H9 (cell line): Measurements from ENCODE around the gene ALX3. TPM values are rescaled to one million over a fixed set of nuclear protein-coding genes. Genes with fewer than 3 reads are reported as not detected.

Experiments
- DNase-seq: peaks from one replicate; pipeline ENCODE4 v3.0.0-alpha.2; 2017
- H2AFZ ChIP-seq: one replicate; pipeline ENCODE4 v1.6.1; 2013; ENCODE audit warnings: mild to moderate bottlenecking, low read length, control low read depth, moderate library complexity
- H2AK5ac ChIP-seq: 2 replicates; pipeline ENCODE4 v1.6.1; 2013; ENCODE audit warnings: low read length, control low read depth, mixed read lengths; ENCODE audit not compliant: insufficient read length
- H2BK120ac ChIP-seq: one replicate; pipeline ENCODE4 v1.6.1; 2013; ENCODE audit warnings: low read depth, mild to moderate bottlenecking, low read length, control low read depth, inconsistent platforms; ENCODE audit not compliant: poor library complexity, severe bottlenecking
- H2BK12ac ChIP-seq: 2 replicates; pipeline ENCODE4 v1.6.1; 2013; ENCODE audit warnings: low read length, control low read depth, mixed read lengths, low read depth; ENCODE audit not compliant: insufficient read length
- H2BK15ac ChIP-seq: 2 replicates; pipeline ENCODE4 v1.6.1; 2013; ENCODE audit warnings: low read depth, low read length, control low read depth
- H2BK20ac ChIP-seq: one replicate; pipeline ENCODE4 v1.6.1; 2013; ENCODE audit warnings: low read depth, mild to moderate bottlenecking, low read length, control low read depth, inconsistent platforms; ENCODE audit not compliant: poor library complexity, severe bottlenecking
- H2BK5ac ChIP-seq: 2 replicates; pipeline ENCODE4 v1.6.1; 2013; ENCODE audit warnings: low read length, control low read depth, mixed read lengths; ENCODE audit not compliant: insufficient read length
- H3K14ac ChIP-seq: 2 replicates; pipeline ENCODE4 v1.6.1; 2013; ENCODE audit warnings: low read length, control low read depth; ENCODE audit not compliant: insufficient read depth
- H3K18ac ChIP-seq: 2 replicates; pipeline ENCODE4 v1.6.1; 2013; ENCODE audit warnings: low read depth, mild to moderate bottlenecking, mixed read lengths, low read length, control low read depth; ENCODE audit not compliant: insufficient read length
- H3K23ac ChIP-seq: 2 replicates; pipeline ENCODE4 v1.6.1; 2013; ENCODE audit warnings: low read length, control low read depth, mixed read lengths, low read depth; ENCODE audit not compliant: insufficient read length
- H3K23me2 ChIP-seq: 2 replicates; pipeline ENCODE4 v1.6.1; 2013; ENCODE audit warnings: low read depth, mild to moderate bottlenecking, mixed read lengths, low read length, control low read depth; ENCODE audit not compliant: insufficient read length, poor library complexity, severe bottlenecking
- H3K27ac ChIP-seq: 2 replicates; pipeline ENCODE4 v1.5.1; 2013; ENCODE audit warnings: low read length, control low read depth, mixed read lengths, low read depth; ENCODE audit not compliant: insufficient read length
- H3K27me3 ChIP-seq: 2 replicates; pipeline ENCODE4 v1.6.1; 2013; ENCODE audit warnings: low read length, control low read depth, inconsistent platforms; ENCODE audit not compliant: insufficient read depth
- H3K4ac ChIP-seq: 2 replicates; pipeline ENCODE4 v1.6.1; 2013; ENCODE audit warnings: low read depth, mild to moderate bottlenecking, control low read depth, inconsistent platforms, low read length, moderate library complexity
- H3K4me1 ChIP-seq: 2 replicates; pipeline ENCODE4 v1.6.1; 2013; ENCODE audit warnings: low read length, control low read depth, inconsistent platforms; ENCODE audit not compliant: insufficient read depth
- H3K4me2 ChIP-seq: 2 replicates; pipeline ENCODE4 v1.6.1; 2013; ENCODE audit warnings: low read length, control low read depth, mixed read lengths; ENCODE audit not compliant: insufficient read length, insufficient read depth
- H3K56ac ChIP-seq: 2 replicates; pipeline ENCODE4 v1.6.1; 2013; ENCODE audit warnings: low read depth, mild to moderate bottlenecking, mixed read lengths, low read length, control low read depth; ENCODE audit not compliant: insufficient read length
- H3K79me1 ChIP-seq: 2 replicates; pipeline ENCODE4 v1.6.1; 2013; ENCODE audit warnings: low read depth, mild to moderate bottlenecking, moderate library complexity, low read length, control low read depth, inconsistent platforms; ENCODE audit not compliant: insufficient read depth, poor library complexity, severe bottlenecking
- H3K79me2 ChIP-seq: 2 replicates; pipeline ENCODE4 v1.6.1; 2013; ENCODE audit warnings: low read length, control low read depth, inconsistent platforms; ENCODE audit not compliant: insufficient read depth
- H3K9ac ChIP-seq: 2 replicates; pipeline ENCODE4 v1.6.1; 2013; ENCODE audit warnings: low read length, control low read depth, mixed read lengths; ENCODE audit not compliant: insufficient read length; ENCODE audit errors: extremely low read depth
- H3K9me3 ChIP-seq: one replicate; pipeline ENCODE4 v1.6.1; 2013; ENCODE audit warnings: low read depth, low read length, inconsistent platforms; ENCODE audit not compliant: control insufficient read depth
- H3T11ph ChIP-seq: one replicate; pipeline ENCODE4 v1.6.1; 2013; ENCODE audit warnings: mild to moderate bottlenecking, low read length, control low read depth, inconsistent platforms
- H4K20me1 ChIP-seq: one replicate; pipeline ENCODE4 v1.6.1; 2013; ENCODE audit not compliant: control insufficient read depth, insufficient read length, insufficient read depth
- H4K5ac ChIP-seq: 2 replicates; pipeline ENCODE4 v1.6.1; 2013; ENCODE audit warnings: low read depth, mild to moderate bottlenecking, mixed read lengths, low read length, control low read depth; ENCODE audit not compliant: insufficient read length
- H4K8ac ChIP-seq: replicated peaks from 2 replicates; pipeline ENCODE4 v1.6.1; 2013; ENCODE audit warnings: low read length, control low read depth, mixed read lengths, low read depth; ENCODE audit not compliant: insufficient read length
- H4K91ac ChIP-seq: 2 replicates; pipeline ENCODE4 v1.6.1; 2013; ENCODE audit warnings: low read depth, mild to moderate bottlenecking, moderate library complexity, mixed read lengths, low read length, control low read depth; ENCODE audit not compliant: insufficient read length
- H3K27ac Mint-ChIP-seq, 3 experiments: 2 replicates in 2 of 3; 3 replicates in 1 of 3; pipeline ENCODE4 v1.8.0; 2020 to 2021; ENCODE audit warnings: mixed read lengths in 3 of 3, mild to moderate bottlenecking in 1 of 3, moderate library complexity in 1 of 3
- H3K27me3 Mint-ChIP-seq: 2 replicates; pipeline ENCODE4 v1.8.0; 2021; ENCODE audit warnings: low read depth, mild to moderate bottlenecking, moderate library complexity, mixed read lengths
- H3K36me3 Mint-ChIP-seq, 3 experiments: 2 replicates in 2 of 3; 3 replicates in 1 of 3; pipeline ENCODE4 v1.8.0; 2020 to 2021; ENCODE audit warnings: low read depth in 3 of 3, mixed read lengths in 3 of 3; ENCODE audit not compliant: insufficient read depth in 1 of 3
- H3K4me1 Mint-ChIP-seq, 2 experiments: 2 replicates each; pipeline ENCODE4 v1.8.0; 2020; ENCODE audit warnings: mixed read lengths in 2 of 2
- H3K4me3 Mint-ChIP-seq, 2 experiments: 2 replicates in 1 of 2; 3 replicates in 1 of 2; pipeline ENCODE4 v1.8.0; 2020 to 2021; ENCODE audit warnings: mild to moderate bottlenecking in 2 of 2, mixed read lengths in 2 of 2, moderate library complexity in 1 of 2
- H3K9me3 Mint-ChIP-seq, 2 experiments: 2 replicates in 1 of 2; 3 replicates in 1 of 2; pipeline ENCODE4 v1.8.0; 2020; ENCODE audit warnings: mild to moderate bottlenecking in 2 of 2, mixed read lengths in 2 of 2, moderate library complexity in 1 of 2
- WGBS: extraction: QIAGEN DNeasy Blood & Tissue Kit; methylation state at CpG from one replicate; pipeline ENCODE4 v1.1.7; 2013; ENCODE audit warnings: missing lambda C conversion rate, low lambda C conversion rate, mixed read lengths; ENCODE audit not compliant: insufficient read length; ENCODE audit errors: extremely low coverage; 5-methylcytosine and 5-hydroxymethylcytosine counted together
- total RNA-seq: library from RNA; stranded (reverse); gene quantifications from 2 replicates; pipeline ENCODE4 v1.2.1, GENCODE V29; 2021
- TF ChIP-seq, protein P1 (sequence below): fragments of 200-600 bp; sonication (generic); conservative IDR thresholded peaks from 3 replicates; pipeline ENCODE4 v1.8.0; 2021; ENCODE audit warnings: antibody characterized with exemption, mild to moderate bottlenecking

ALX3 gene
- total RNA-seq, 1 experiment from 2014 or later: not detected

DNA sequence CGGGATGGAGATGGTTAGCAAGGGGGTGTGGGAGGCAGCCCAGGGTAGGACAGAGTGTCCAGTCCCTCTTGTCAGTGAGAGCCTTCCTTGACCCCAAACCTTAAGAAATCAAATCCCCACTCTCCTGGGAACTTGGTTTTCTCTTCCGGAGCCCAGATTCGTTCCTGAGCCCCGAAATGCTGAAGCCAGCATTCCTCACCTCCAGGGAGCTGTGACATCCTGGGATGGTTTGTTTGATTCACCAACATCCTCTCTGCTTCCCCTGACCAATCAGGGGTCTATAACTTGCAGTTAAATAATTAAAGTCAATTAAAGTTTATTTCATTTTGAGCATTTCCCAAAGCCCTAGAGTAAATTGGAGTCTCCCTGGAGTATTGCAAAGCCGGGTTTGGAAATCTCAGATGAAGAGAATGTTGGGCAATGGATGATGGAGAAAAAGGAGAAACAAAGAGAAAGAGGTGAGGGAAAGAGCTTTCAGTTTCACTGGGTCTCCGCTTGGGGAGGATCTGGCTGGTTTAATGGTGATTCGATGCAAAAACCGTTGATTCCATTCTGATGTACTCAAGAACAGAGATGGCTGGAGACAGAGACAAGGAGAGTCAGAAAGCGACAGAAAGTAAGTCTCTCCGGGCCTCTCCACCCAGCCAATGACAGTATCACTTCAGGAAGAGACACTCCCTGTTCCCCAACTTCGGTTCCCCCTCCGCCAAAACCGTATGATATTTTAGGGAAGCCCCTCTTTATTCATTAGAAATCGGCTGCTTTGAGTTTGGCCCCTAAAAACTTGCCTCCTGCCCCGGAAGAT lies 12.8 kb upstream of the ALX3 start:
- Mint-ChIP-seq H3K4me1 (peaks cover 13 to 34% of the 10 kb centered on the region in 2 experiments), H3K4me3 (peak overlapping the region; percentile 24 to 79), H3K27ac (no peak overlapping the region), H3K36me3 (no peaks in the 10 kb centered on the region), H3K27me3 (peaks cover 98% of the 10 kb centered on the region), H3K9me3 (no peaks in the 10 kb centered on the region; a peak in 1 of 5 replicates)
- Histone ChIP-seq H3K4me1 (0 out of 2 replicates have a peak, but pooled peaks cover 3% of the 10 kb centered on the region), H2BK5ac (no peak overlapping the region), H4K8ac (no peak overlapping the region), H3K9me3 (no peaks in the 10 kb centered on the region), H3K9ac (no peak overlapping the region), H4K91ac (no peak overlapping the region), H2BK120ac (no peak overlapping the region), H3T11ph (no peak overlapping the region), H3K4ac (no peak overlapping the region), H2BK20ac (no peak overlapping the region), H2BK12ac (no peak overlapping the region), H2BK15ac (no peak overlapping the region), H3K56ac (no peak overlapping the region), H3K79me2 (no peaks in the 10 kb centered on the region), H3K4me2 (peak overlapping the region; percentile 58), H4K20me1 (no peaks in the 10 kb centered on the region), H3K14ac (no peak overlapping the region), H3K27ac (no peak overlapping the region), H3K23ac (no peak overlapping the region), H3K23me2 (peaks cover 10% of the 10 kb centered on the region), H3K27me3 (peaks cover 55% of the 10 kb centered on the region), H3K18ac (no peak overlapping the region), H3K79me1 (no peaks in the 10 kb centered on the region), H4K5ac (no peak overlapping the region), H2AK5ac (no peak overlapping the region), H2AFZ (no peak overlapping the region)
- WGBS: no CpG with 5 or more reads among the region's 15 CpGs
- no peak for DNase-seq
- TF ChIP-seq, protein P1, sequence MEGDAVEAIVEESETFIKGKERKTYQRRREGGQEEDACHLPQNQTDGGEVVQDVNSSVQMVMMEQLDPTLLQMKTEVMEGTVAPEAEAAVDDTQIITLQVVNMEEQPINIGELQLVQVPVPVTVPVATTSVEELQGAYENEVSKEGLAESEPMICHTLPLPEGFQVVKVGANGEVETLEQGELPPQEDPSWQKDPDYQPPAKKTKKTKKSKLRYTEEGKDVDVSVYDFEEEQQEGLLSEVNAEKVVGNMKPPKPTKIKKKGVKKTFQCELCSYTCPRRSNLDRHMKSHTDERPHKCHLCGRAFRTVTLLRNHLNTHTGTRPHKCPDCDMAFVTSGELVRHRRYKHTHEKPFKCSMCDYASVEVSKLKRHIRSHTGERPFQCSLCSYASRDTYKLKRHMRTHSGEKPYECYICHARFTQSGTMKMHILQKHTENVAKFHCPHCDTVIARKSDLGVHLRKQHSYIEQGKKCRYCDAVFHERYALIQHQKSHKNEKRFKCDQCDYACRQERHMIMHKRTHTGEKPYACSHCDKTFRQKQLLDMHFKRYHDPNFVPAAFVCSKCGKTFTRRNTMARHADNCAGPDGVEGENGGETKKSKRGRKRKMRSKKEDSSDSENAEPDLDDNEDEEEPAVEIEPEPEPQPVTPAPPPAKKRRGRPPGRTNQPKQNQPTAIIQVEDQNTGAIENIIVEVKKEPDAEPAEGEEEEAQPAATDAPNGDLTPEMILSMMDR: no peak
